Nasal cavity respiratory epithelium epithelial cell of viscerocranial mucosa (primary cell): Measurements from ENCODE around the gene TSPAN7. TPM values are rescaled to one million over a fixed set of nuclear protein-coding genes. Genes with fewer than 3 reads are reported as not detected.

Experiments used
- total RNA-seq: library from RNA; depleted of rRNA; stranded (reverse); fragments of >200 nt; gene quantifications from 2 replicates; pipeline ENCODE4 v1.2.3, GENCODE V29; 2014

The TSPAN7 gene, protein sequence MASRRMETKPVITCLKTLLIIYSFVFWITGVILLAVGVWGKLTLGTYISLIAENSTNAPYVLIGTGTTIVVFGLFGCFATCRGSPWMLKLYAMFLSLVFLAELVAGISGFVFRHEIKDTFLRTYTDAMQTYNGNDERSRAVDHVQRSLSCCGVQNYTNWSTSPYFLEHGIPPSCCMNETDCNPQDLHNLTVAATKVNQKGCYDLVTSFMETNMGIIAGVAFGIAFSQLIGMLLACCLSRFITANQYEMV
- 0.64 and 0.68 TPM in 2 replicates for total RNA-seq

DNA sequence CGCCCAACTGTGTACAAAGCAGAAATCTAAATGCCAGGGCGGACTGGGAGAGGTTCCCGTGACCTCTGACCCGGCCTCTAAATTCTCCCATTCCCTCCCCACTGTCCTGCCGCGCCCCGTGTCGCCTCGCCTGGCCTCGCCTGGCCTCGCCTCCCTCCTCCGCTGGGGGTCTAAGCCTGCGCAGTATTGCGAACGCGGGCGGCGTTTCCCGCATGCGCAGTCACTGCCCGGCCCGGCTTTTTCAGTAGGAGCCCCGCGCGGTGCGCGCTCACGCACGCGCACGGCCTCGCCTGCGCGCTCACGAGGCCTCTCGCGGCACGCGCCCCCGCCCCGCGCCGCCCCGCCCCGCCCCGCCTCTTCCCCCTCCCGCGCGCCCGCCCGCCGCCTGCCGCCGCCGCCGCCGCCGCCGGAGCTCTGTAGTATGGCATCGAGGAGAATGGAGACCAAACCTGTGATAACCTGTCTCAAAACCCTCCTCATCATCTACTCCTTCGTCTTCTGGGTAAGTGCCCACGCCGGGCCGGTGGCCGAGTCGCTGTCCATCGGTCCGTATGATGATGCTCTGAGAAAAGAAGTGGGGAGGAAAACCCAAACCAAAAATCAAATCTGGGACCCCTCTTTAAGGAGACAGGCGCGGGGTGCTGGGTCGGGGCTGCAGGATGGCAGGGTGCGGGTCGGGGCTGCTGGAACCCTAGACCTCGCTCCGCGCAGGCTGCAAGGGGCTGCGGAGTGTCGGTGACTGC, at the start of gene TSPAN7:
TSS of gene TSPAN7 (plus strand) at position 417 of the 743 bp plus-strand sequence. CDS start at position 422, 5 bp downstream.

Other genes starting within 250 kb of the TSPAN7 start
- gene RPGR, start 234.0 kb upstream of the TSPAN7 start, total RNA-seq = 6.4 and 8.5 TPM in 2 replicates
- not detected in 2 replicates for gene OTC, start 208.9 kb upstream of the TSPAN7 start, total RNA-seq
- 67.4 and 138 TPM in 2 replicates for gene MID1IP1, start 239.9 kb downstream of the TSPAN7 start, total RNA-seq